ENCODE measurements around the gene DDX1.
"Not testable (repeated sequence)": the region's sequence is repeated elsewhere in the genome, so short reads cannot be mapped to it uniquely, and the experiment has no call there.

The DDX1 gene

DNA sequence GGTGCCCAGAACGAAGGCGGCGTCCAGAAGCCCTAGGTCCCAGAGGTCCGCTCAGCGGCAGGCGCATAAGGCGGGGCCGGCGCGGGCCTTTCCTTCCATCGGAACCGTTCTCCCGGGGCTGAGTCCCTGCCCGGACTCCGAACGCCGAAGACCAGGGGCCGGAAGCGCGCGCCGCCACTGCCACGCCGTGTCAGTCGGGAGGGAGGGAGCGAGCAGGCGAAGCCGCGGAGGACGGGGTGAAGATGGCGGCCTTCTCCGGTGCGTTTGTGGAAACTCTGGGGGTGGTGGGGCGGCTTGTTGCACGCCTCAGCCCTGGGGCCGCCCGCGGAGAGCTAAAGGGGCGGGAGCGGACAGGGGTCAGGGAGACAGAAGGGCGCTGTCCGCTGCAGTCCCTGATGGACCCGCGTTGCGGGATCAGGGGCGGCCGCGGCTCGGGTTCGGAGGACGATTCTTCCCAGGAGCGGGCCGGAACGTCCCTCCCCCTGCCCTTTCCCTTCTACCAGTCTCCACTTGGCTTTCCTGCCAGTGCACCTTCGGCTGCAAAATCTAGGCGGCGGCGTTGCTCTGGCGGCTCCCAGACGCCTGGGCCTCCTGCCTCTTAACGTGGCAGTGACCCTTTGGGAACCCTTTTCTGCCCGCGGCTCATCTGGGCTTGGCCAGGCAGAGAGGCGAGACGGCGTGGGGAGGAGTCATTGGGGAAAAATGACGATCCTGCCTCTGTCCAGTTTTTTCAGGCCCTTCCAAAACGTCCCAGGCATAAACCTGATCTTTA lies at the start of gene DDX1:
DDX1 (plus strand) TSS at position 177 of the 772 bp plus-strand sequence; CDS start at position 243, 66 bp downstream.
- FAIRE-seq: no peak

DNA sequence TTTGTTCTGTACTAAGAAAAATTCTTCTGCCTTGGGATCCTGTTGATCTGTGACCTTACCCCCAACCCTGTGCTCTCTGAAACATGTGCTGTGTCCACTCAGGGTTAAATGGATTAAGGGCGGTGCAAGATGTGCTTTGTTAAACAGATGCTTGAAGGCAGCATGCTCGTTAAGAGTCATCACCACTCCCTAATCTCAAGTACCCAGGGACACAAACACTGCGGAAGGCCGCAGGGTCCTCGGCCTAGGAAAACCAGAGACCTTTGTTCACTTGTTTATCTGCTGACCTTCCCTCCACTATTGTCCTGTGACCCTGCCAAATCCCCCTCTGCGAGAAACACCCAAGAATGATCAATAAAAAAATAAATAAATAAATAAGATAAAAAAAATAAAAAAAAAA lies 49.4 kb upstream of the DDX1 start:
- FAIRE-seq: not testable (repeated sequence)

DNA sequence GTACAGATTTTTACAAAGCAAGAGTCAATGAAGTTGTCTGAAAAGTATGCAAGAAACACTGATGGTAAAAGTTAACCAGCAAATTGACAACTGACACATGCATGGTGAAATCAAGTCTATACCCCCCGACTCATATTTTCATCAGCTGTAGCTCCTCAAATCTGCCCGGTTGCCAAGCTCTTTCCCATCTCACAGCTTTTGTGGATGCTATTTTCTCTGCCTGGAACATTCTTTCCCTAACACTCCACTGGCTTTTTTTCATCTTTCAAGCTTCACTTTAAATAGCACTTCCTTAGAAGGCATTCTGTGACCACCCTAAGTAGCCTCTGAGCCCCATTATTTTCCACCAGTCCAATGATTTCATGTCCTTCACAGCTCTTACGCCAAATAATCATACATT lies 48.6 kb upstream of the DDX1 start:
- no peak for FAIRE-seq

DNA sequence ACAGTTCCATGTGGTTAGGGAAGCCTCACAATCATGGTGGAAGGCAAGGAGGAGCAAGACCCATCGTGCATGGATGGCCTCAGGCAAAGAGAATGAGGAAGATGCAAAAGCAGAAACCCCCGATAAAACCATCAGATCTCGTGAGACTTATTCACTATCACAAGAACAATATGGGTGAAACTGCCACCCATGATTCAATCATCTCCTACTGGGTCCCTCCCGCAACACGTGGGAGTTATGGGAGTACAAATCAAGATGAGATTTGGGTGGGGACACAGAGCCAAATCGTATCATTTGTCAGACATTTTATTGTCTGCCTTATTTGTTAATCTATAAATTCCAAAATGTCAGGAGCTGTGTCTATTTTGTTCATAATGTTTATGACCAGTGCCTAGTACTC lies 48.1 kb upstream of the DDX1 start:
- no peak for FAIRE-seq

DNA sequence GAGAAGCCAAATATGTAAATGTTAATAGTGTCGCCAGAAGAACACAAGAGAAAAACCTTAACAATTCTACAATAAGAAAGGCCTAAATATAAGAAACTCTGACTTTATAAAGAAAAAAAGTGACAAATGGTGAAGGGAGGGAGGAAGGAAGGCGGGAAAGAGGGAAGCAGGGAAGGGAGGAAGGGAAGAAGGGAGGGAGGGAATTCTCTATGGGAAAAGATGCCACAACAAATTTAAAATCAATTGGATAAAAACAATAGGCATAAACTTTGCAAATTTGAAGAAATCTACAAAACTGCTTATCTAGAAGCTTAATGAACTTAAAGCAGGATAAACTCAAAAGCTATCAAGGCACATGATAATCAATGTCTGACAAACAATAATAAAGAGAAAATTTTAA lies 47.4 kb upstream of the DDX1 start:
- no peak for FAIRE-seq

DNA sequence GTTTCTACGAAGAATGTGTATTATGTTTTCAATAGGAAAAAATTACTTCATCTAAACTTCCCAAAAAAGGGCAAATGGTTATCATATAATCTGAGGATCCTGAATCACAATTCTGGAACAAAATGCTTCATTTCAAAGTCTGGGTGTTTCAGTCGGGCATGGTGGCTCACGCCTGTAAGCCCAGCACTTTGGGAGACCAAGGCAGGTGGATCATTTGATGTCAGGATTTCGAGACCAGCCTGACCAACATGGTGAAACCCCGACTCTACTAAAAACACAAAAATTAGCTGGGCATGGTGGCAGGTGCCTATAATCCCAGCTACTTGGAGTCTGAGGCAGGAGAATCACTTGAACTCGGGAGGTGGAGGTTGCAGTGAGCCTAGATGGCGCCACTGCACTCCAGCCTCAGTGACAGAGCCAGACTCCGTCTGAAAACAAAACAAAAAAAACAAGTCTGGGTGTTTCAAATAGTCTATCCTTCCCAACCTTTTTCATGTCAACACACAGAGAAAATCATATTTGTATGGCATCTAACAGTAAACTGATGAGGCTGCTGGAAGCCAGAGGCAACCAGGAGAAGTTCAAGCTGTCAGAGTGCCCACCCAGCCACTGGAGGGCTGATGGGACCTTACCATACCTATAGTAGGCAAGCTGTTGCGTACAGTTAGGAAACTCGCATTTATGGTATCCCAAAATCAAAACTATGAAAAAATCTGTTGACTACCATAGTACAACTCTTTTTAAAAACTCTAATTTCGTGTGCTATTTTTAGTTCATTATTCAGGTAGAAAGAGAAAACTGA lies 45.2 kb upstream of the DDX1 start:
- FAIRE-seq: no peak

DNA sequence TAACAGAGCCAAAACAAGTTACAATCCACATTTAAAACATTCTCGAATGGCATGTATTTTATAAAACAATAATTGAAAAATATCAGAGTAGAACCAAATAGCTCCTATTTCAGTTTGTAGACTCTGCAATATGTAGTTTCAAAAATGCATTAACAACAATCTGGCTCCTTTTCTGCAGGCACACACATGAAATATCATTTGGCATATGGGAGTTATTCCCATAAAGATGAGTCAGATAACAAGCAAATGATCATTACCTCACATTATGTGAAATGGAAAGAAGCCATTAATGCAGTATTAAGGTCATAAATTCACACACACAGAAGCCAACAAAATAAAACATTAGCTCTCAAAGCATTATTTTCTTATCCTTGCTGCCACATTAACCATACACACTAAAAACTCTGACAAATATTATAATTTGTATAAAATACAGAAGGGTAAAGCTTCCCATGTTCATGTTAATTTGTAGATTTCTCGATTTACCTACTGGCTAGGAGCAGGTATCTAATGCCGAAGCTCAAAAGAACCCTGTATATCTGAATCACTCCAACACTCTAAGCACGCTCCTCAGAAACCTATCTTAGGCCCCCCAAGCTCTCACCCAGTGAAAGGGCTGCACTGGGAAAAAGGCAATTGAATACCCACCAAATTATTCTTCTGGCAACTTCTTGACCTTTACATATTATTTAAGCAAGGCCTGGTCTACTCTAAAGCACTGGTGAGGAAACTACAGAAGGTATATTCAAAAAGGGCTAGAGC lies 44.4 kb upstream of the DDX1 start:
- no peak for FAIRE-seq

DNA sequence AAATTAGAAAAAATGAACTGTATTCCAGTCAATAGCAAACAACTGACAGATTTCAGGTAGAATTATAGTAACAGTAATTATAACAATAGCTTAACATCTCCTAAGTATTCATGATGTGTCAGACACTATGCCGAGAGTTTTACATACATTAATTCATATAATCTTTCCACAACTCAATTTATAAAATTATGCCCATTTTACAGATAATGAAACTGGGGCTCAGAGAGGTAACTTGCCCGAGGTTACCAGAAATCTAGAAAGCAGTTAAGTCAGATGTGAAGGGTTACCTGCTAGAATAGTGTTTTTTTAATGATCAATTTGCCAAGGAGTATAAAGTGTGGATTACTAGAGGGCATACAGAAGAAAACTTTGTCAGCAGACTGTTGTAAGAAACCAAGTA lies 42.7 kb upstream of the DDX1 start:
- no peak for FAIRE-seq

DNA sequence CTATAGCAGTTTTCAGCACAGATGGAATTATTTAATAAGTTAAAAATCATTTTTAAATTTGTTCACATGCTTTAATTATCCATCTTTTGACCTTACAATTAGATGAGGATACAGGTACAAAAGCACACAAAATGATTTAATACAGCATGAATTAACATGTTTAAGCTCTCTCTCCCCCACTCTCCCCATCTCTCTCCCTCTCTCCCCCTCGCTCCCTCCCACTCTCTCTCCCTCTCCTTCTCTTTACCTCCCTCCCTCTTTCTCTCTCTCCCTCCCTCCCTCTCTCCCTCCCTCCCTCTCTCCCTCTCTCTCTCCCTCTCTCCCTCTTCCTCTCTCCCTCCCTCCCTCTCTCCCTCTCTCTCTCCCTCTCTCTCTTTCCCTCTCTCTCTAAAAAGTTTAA lies 38.1 kb upstream of the DDX1 start:
- no peak for FAIRE-seq

DNA sequence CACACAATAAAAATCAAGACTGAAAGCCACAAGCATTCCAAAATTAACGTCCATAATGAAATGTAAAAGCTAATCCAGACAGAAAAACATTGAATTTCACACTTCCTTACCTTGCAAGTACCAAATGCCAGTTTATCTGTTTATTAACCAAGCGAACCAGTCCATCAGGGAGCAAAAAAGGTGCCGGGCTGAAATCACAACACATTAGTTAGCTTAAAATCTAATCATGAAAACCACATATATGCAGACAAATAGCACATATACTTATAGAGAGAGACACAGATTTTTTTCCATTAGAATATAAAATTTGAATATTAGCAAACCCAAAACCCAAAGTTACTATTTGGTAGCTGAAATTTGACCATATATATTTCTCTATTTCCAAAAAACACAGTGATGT lies 37.7 kb upstream of the DDX1 start:
- no peak for FAIRE-seq

DNA sequence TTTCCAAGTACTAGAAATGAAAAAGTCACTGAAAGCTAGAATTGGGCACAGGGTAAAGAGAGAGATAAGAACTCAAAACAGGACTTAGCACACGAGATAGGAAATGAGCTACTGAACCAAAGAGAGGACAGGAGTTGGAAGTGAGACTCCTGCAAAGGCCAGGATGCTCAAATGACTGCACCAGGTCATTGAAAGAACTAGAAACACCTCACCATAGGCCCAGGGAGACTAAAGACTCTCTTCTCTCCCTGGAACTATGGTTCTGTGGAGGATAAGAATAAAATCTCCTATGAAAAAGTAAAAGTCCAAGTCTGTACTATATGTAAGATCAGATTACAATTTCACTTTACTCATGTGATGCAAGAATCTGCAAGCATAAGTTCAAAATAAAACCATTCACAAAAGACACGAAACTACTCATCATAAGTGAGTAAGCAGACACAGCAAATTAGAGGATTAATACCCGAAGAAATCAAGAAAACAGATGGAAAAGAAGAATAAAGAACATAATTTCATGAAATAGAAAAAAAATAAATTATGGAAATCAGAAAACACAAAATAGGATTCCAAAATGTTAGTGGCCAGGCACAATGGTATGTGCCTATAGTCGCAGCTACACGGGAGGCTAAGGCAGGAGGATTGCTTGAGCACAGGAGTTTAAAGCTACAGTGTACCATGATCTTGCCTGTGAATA lies 37.0 kb upstream of the DDX1 start:
- no peak for FAIRE-seq

DNA sequence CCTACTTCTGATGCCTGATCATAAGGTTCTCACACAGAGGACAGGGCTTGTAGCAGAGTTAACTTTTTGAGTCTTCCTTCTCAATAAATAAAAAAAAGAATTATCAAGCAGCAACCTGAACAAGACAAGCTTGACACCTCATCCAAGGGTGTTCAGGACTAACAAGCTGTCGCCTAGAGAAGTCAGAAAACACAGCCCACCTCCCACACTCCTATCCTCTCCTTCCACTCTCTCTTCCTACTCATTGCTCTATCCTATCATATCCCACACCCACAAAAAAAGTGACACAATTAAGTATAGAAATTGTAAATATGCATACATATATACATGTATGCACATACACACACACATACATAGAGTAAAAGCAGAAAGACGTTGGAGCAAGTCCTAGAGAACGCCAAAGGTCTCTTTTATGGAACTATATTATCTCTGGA lies 35.9 kb upstream of the DDX1 start:
- no peak for FAIRE-seq

DNA sequence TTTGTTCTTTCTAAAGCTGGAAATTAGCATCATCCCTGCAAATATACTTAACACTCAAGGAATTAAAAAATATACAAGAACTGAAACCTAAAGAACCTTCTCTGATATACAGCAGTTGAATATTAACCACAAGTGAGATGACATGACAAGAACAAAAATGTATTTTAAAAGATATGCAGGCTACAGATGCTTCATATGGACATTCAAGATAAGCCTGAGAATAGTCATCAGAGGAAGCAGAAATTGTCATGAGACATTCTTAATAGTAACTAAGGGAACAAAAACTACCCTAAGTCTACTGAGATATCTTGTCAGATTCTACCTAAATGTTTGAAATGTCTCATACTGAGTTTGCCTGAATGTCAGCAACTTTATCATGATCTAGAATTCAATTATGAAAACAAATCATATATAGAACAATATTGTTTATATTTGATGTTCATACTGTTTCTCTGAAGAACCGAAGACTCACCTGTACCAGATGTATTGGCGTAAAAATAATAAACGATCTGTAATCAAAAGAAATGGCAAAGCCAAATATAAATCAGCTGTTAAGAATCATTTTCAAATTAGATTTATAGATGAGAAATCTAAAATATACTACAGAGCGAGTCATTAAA lies 35.2 kb upstream of the DDX1 start:
- FAIRE-seq: peak; percentile 35

DNA sequence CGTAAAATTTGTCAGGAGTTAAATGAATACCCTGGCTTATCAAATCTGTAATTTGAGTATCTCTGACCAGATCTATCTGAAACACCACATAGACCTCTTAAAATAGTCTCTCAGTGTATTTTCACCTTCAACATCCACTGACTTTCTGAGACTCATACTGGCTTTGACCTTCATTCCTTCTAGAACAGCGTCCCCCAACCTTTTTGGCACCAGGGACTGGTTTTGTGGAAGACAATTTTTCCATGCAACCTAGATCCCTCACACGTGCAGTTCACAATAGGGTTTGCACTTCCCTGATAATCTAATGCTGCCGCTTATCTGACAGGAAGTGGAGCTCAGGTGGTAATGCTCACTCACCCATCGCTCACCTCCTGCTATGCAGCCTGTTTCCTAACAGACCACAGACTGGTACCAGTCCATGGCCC lies 33.8 kb upstream of the DDX1 start:
- no peak for FAIRE-seq

DNA sequence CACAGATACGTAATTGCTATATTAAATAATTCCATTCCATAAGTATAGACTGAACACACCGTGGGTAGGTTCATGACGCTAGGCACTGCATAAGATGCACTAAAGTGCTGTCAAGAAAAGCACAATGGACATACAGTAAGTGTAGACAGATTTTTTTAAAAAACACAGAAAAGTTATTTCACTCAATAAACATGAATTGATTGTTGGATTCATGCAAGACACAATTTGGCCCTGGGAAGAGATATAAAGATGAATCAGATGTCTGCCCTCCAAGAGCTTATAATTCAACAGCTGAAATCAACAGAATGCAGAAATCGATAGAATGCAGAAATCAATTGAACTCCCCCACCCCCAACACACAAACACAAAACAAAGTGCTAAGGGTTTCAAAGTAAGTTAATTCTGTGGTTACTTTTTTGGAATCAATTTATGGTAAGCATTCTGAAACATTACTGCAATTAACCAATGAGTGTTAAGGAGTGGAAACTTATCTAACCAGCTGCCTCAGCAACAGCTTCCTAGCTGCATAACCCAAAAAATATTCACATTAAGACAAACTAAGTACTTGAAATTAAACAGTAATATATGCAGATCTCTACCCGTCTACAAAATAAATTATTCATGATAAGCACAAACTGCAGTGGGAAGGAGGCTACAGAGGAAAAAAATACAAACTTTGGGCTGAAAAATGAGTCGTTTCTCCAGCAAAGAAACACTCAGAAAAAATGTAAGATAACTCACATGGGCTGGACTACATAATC lies 32.1 kb upstream of the DDX1 start:
- FAIRE-seq: no peak

DNA sequence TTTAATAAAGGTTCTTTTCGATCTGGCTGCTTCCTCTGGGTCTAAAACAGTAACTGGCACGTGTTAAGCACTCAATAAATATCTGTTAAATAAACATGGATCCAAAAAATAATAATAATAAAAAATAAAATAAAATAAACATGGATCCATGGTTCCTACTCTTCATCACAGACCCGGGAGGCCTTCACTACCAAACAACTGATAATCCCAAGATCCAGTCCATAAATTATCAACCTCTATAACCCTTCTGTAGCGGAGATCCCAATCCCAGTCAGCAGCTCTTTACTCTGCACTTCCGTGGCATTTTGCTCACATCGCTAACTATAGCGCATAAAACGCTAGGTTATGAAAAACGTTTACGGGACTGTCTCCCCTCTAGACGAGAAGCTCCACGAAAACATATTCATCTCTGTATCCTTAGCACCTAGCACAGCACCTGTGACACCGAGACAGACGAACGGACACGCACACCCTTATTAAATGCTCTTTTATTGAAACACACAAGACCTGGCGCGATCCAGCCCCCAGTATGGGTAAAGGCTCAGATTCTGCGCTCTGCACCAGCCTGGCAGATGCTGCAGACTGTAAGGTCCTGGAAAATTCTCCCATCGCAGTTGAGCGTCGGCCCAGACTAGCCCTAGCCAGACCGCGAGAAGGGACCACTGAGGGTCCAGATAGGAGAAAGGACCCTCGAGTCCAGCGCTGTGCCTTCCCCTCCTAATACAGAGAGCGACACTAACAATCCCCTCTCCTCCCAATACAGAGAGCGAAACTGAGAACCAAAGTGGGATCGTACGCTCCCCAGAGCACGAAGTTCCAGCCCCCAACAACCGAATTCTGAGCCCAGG lies 31.3 kb upstream of the DDX1 start:
- no peak for FAIRE-seq

DNA sequence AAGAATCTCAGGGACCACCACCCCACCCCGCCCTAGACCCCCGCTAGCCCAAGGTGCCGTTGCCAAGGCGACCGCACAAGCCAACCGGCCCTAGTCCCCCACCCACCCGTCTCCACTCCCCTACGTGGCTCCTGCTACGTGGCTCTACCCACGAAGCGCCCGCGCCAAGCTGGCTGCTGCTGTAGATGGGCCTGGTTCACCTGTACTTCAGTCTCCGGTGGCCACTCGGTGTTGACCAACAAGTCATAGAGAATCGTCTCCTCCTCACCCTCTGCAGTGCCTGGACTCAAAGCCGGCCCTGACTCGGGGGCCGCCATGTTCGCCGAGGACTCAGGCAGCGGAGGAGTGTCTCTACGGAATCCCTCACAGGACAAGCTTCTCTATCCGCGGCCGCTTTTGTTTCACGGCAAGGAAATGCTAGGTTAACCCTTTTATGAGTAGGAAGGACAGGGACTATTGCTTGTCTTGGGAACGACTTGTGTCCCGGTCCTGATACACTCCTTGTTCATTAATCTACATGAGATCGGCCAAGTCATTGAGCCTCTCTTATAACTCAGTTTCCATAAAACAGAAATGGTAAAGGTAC lies 30.6 kb upstream of the DDX1 start, which contains the start of gene NBAS:
NBAS (minus strand) TSS at position 347 of the 586 bp plus-strand sequence; CDS start at position 317, 30 bp downstream.
- peak; percentile 76 for FAIRE-seq

DNA sequence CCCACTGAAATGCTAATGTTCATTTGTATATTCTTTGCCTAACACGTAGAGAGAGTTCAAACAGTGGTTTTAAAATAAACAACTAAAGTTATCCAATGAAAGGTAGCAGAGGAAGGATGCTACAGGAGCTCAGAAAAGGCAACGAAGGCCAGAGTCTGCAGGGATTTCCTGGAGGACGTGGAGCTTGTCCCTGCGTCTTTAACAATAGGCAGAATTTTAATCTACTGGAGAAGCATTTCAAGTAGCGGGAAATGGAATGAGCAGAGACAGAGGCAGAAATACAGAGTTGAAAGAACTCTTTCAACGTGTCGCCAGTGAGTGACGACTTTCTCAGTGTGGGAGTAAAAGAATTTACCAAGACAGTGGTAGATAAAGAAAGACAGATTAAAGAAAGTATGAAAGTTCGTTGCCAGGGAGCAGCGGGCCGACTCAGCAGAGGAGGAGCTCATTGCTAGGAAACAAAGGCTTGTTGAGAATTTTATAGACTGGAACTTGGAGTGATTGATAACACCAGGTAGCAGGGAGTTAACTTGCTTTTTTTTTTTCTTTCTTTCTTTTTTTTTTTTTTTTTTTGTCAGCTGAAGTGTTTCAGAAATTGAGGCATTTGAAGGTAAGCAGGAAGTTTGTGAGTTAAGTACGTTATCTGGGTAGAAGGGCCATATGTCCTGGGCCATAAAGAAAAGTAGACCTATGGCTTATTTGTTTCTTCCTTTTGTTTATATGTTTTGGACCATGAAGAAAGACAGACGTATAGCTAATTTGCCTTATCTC lies 29.9 kb upstream of the DDX1 start:
- FAIRE-seq: no peak

DNA sequence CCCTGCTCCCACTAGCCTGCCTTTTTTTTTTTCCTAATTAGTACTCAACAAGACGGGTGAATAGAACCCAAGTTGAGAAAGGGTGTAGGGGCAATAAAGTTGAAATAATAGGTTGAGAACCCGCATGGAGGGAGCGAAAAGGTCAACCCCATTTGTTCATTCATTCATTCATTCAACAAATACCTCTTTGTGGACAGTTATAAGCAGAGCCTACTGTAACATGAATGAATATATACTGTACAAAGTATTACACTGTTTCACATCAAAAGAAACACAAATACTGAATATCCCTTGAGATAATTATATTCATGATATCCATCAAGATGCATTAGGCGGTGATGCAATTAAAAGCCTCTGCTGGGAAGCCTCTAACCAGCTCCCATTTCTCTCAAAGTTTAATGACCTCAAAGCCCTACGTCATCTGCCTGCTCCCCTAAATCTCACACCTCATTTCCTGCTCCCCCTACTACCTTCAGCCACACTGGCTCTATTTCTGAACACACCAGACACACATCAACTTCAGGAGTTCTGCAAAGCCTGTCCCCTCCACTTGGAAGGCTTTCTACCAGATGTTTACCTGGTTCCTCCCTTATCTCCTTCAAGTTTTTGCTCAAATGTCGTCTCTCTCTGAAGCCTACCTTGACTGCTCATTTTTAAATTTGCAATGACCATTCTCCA lies 29.2 kb upstream of the DDX1 start:
- no peak for FAIRE-seq
